NCI-H2081 treated with DMSO at 0.1 percent for 48 hours (cell line): ENCODE data around the gene CACNG7.

Source experiments
- DNase-seq: peaks from one replicate; lab custom pipeline; 2025; lab: John Stamatoyannopoulos, UW

Gene CACNG7

DNA sequence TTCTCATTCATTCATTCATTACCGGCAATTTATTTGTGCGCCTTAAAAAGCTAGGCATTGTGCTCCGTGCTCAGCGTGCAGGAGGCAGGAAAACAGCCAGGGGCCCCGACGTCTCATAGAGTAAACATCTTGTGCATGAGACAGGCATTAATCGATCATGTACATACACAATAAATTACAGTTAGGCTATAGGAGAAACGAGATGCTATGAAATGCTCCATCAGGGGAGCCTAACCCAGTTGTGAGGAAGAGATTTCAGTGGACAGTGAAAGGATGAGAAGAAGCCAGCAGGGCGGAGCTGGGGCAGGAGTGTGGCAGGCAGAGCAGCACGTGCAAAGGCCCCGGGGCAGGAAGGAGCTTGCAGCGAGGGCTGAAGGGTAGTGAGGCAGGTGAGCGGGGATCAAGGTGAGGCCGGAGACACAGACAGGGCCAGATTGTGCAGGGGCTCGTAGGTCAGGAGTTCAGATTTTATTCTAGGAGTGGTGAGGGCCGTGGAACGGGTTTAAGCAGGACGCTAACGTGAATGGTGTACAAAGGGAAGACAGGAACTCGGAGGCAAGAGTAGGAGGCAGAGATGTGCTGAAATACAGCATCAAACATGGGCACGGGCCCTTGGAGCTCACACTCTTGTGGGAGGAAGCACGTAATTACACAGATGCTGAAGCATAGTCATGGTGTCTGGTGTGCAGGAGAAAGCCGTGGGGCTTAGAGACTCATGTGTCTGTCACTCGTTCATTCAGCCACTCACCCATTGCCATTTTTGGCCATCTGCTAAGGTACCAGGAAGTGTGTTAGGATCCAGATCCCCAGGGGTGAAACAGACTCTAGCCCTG, 74.6 kb downstream of the CACNG7 start:
- no peak for DNase-seq

- no peak for DNase-seq
These were observed 76.8 kb downstream of the CACNG7 start for GRCh38 chr19:53985863-53986262.

- DNase-seq = no peak
These were observed 79.9 kb downstream of the CACNG7 start for GRCh38 chr19:53988981-53989380.

DNA sequence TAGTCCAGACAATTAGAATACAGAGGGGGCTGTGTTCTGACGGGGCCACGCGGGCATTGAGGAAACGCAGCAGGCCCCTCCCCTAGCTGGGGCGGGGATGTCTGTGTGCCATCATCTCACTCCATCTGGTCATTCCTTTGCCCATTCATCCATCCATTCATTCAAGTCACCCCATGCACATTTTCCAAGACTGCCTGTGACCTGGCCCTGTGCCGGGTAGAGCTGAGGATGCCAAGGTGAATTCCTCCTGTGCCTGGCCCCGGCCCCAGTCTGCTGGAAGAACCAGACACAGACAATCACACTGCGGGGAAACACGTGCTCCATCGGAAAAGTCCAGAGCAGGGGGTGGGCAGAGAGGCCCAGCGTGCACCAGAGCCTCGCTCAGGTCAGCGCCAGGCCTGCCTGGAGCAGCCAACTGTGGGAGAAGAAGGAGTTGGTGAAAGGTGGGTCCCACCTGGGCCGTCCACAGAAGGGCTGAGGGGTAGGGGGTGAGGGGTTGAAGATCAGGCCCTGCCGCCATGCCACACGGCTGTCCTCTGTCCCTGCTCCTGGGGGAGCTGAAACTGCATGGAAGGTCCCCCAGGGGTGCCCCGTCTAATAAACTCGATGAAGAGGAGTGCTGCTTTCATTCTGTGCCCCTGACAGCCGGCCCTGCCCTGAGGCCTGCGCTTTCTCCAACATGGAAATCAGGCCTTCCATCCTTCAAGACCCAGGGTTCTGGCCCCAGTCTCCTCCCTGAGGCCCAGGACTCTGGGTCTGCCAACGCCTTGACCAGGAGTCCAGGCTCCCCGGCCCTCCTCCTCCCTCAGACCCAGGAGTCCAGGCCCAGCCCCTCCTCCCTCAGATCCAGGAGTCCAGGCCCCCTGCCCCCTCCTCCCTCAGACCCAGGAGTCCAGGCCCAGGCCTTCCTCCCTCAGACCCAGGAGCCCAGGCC, 80.8 kb downstream of the CACNG7 start:
- no peak for DNase-seq

- no peak for DNase-seq
These were observed 82.4 kb downstream of the CACNG7 start, which contains the start of gene CACNG6 for GRCh38 chr19:53991224-53992113. CACNG6 (plus strand) TSS chr19:53991637; CDS start chr19:53992878, 1,241 bp downstream.

GRCh38 chr19:53992211-53992610, 83.1 kb downstream of the CACNG7 start:
- no peak for DNase-seq

DNA sequence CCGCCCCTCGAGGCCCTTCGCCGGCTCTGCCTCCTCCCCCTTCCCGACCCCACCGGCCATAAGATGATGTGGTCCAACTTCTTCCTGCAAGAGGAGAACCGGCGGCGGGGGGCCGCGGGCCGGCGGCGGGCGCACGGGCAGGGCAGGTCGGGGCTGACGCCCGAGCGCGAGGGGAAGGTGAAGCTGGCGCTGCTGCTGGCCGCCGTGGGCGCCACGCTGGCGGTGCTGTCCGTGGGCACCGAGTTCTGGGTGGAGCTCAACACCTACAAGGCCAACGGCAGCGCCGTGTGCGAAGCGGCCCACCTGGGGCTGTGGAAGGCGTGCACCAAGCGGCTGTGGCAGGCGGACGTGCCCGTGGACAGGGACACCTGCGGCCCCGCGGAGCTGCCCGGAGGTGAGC, 83.7 kb downstream of the CACNG7 start:
- DNase-seq = no peak

- DNase-seq = no peak
These were observed 84.4 kb downstream of the CACNG7 start for GRCh38 chr19:53993448-53993847.
